RWPE1 (cell line): ENCODE data around the gene PRKCG.
"Not testable (repeated sequence)": the region's sequence is repeated elsewhere in the genome, so short reads cannot be mapped to it uniquely, and the experiment has no call there.

Experiments used
- CTCF ChIA-PET: fragments of 350-600 bp; sonication (Branson Sonifier 250); formaldehyde crosslinking; extraction: SDS; loops from one replicate; lab custom pipeline; 2021; lab: Yijun Ruan, JAX
- POLR2A ChIA-PET: fragments of 400-600 bp; formaldehyde crosslinking; extraction: SDS; loops from one replicate; lab custom pipeline; 2020; ENCODE audit warnings: antibody characterized with exemption; ENCODE audit not compliant: low non-redundant PET; lab: Yijun Ruan, JAX
- DNase-seq: peaks from one replicate; pipeline ENCODE4 v3.0.0; 2012; ENCODE audit warnings: low spot score
- H3K27ac ChIP-seq: fragments of 450-650 bp; 2 replicates; pipeline ENCODE4 v1.5.1; 2017
- TF ChIP-seq, protein P1 (sequence below): fragments of 450-650 bp; conservative IDR thresholded peaks from 2 replicates; pipeline ENCODE4 v1.5.1; 2017; ENCODE audit warnings: low read depth, mild to moderate bottlenecking

PRKCG gene

DNA sequence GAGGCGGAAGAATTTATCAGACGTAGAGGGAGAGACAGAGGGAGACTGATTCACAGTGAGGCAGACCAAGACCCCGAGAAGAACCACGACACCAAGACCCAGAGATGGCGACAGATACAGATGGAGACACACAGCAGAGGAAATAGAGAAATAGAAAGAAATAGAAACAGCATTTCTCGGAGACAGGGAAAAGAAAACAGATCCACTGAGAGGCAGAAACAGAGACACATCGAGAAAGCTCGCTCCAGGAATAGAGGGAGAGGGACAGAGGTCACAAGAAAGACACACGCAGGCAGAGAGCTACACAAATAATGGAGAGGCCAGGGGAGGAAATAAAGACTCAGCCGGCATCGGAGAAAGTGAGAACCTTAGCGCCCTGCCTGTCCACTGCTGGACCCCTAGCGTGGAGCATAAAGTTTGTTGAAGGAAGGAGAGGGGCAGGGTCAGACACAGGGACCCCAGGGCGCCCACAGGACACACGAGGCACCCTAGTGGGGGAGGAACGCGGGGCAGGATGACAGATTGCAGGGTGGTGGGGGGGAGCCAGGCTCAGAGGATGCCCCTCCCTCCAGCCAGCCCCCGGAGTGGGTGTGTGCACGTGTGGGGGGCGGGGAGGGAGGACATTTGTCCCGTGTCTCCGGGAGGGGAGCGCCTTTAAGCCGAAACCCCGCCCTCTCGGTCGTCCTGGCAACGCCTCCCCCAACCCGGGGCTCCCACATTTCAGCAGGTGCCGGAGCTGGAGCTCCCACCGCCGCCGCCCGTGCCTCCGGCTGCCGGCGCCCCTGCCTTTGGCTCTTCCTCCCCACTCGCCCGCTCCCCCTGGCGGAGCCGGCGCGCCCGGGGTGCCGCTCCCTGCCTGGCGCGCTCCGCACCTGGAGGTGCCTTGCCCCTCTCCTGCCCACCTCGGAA lies at the start of gene PRKCG:
Gene PRKCG (plus strand): TSS at position 716 of the 909 bp plus-strand sequence. CDS start 298 bp downstream, outside the sequence.
- H3K27ac ChIP-seq: no peak within 1 kb of the TSS
- ChIA-PET POLR2A (no interaction called here), CTCF (interaction anchor here (0.6 to 1.1 kb wide), 6 partner anchors 13 to 686 kb away, joined by 3 to 4 read pairs (median 3); no protein-coding TSS in a partner anchor)
- no peak for DNase-seq
- TF ChIP-seq, protein P1, sequence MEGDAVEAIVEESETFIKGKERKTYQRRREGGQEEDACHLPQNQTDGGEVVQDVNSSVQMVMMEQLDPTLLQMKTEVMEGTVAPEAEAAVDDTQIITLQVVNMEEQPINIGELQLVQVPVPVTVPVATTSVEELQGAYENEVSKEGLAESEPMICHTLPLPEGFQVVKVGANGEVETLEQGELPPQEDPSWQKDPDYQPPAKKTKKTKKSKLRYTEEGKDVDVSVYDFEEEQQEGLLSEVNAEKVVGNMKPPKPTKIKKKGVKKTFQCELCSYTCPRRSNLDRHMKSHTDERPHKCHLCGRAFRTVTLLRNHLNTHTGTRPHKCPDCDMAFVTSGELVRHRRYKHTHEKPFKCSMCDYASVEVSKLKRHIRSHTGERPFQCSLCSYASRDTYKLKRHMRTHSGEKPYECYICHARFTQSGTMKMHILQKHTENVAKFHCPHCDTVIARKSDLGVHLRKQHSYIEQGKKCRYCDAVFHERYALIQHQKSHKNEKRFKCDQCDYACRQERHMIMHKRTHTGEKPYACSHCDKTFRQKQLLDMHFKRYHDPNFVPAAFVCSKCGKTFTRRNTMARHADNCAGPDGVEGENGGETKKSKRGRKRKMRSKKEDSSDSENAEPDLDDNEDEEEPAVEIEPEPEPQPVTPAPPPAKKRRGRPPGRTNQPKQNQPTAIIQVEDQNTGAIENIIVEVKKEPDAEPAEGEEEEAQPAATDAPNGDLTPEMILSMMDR: peak; percentile 56

DNA sequence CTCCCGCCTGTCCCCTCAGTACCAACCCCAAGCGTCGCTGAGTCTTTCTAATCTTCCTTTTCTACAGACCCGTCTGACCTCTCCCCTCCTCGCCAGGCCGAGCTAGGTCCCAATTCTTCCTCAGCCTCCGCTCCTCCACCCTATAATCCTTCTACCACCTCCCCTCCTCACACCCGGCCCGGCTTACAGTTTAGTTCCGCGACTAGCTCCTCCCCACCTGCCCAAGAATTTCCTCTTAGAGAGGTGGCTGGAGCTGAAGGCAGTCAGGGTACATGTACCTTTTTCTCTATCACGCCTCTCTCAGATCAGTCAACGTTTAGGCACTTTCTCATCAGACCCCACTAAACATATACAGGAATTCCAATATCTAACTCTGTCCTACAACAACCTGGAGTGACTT lies 49.1 kb upstream of the PRKCG start:
- CTCF ChIA-PET: interaction anchor here (0.6 kb wide), 1 partner anchor 150 kb away, joined by 4 read pairs; no protein-coding TSS in a partner anchor
- DNase-seq, POLR2A ChIA-PET, H3K27ac ChIP-seq: not testable (repeated sequence)

DNA sequence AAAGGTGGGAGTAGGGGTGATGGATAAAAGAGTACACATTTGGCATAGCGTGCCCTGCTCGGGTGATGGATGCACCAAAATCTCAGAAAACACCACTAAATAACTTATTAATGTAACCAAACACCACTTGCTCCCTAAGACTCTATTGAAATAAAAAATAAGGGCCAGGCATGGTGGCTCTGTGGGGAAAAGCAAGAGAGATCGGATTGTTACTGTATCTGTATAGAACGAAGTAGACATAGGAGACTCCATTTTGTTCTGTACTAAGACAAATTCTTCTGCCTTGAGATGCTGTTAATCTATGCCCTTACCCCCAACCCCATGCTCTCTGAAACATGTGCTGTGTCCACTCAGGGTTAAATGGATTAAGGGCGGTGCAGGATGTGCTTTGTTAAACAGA lies 43.6 kb upstream of the PRKCG start:
- DNase-seq, CTCF ChIA-PET, POLR2A ChIA-PET: not testable (repeated sequence)
- H3K27ac ChIP-seq: peak overlapping the region; percentile 24; the same call in 1 of the 2 replicates

DNA sequence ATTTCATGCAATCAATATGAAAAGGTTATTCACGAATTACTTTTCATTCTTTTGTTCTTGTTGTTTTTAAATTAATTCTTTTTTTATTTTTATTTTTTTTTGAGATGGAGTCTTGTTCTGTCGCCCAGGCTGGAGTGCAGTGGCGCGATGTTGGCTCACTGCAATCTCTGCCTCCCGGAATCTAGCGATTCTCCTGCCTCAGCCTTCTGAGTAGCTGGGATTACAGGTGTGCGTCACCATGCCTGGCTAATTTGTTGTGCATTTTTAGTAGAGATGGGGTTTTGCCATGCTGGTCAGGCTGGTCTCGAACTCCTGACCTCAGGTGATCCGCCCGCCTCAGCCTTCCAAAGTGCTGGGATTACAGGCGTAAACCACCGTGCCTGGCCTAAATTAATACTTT lies 41.8 kb upstream of the PRKCG start:
- H3K27ac ChIP-seq: peak overlapping the region; percentile 74
- ChIA-PET CTCF (interaction anchor here (1.5 kb wide), 1 partner anchor 190 kb away, joined by 4 read pairs; no protein-coding TSS in a partner anchor), POLR2A (interaction anchor here (0.6 kb wide), 1 partner anchor 17 kb away, joined by 3 read pairs; no protein-coding TSS in a partner anchor)

DNA sequence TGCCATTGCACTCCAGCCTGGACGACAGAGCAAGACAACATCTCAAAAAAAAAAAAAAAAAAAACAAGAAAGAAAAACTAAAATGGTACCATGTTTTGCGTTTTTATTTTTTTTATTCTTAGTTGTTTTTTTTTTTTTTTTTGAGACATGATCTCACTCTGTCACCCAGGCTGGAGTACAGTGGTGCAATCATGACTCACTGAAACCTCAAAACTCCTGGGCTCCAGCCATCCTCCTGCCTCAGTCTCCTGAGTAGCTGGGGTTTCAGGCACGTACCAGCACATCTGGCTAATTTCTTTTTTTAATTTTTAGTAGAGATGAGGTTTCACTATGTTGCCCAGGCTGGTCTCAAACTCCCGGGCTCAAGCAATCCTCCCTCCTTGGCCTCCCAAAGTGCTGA lies 41.1 kb upstream of the PRKCG start:
- POLR2A ChIA-PET: interaction anchor here (0.6 kb wide), 1 partner anchor 16 kb away, joined by 3 read pairs; no protein-coding TSS in a partner anchor
- H3K27ac ChIP-seq: peak overlapping the region; percentile 74
- DNase-seq: not testable (repeated sequence)
- CTCF ChIA-PET: interaction anchor here (0.5 to 1.5 kb wide), 5 partner anchors 53 to 189 kb away, joined by 3 to 8 read pairs (median 3); no protein-coding TSS in a partner anchor

More for the DNA sequence above, 41.8 kb upstream of the PRKCG start:
- DNase-seq: not testable (repeated sequence)

DNA sequence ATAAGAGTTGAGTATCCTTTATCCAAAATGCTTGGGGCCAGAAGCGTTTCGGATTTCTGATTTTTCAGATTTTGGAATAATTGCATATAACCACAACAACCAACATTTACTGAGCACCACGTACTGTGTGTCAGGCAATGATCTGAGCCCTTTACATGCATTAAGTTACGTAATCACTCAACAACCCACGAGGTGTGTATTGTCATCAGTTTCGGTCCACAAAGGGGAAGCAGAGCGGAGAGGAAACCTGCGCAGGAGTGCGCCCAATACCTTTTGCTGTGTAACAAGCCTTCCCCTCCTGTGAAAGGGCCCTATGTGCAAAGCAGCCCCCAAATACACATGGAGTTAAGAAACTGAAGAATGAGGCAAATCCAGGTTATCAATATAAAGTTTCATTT lies 37.1 kb upstream of the PRKCG start:
- no peak for DNase-seq
- ChIA-PET CTCF (no interaction called here), POLR2A (no interaction called here)
- TF ChIP-seq, protein P1: no peak
- H3K27ac ChIP-seq: no peak overlapping the region

DNA sequence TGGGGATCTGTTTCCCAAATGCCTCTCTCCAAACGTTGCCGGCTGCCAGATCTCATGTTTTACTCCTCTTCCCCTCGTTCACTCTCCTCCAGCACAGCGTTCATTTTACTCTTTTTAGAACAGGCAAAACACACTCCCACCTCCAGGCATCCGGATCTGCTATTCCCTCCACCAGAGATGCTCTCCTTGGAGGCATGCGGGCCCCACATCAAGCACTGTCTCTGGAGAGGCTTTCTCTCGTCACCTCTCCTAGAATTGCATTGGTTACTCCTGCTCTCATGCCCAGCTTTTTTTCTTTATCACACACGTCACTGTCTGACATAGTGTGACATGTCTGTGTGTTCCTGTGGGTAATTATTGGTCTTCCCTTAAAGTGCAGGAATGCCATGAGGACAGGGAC lies 34.4 kb upstream of the PRKCG start:
- DNase-seq: no peak
- CTCF ChIA-PET: interaction anchor here (0.7 to 1.2 kb wide), 2 partner anchors 182 to 433 kb away, joined by 3 to 5 read pairs; no protein-coding TSS in a partner anchor
- TF ChIP-seq, protein P1: no peak
- POLR2A ChIA-PET: interaction anchor here (0.6 kb wide), 1 partner anchor 8 kb away, joined by 4 read pairs; no protein-coding TSS in a partner anchor
- H3K27ac ChIP-seq: no peak overlapping the region

DNA sequence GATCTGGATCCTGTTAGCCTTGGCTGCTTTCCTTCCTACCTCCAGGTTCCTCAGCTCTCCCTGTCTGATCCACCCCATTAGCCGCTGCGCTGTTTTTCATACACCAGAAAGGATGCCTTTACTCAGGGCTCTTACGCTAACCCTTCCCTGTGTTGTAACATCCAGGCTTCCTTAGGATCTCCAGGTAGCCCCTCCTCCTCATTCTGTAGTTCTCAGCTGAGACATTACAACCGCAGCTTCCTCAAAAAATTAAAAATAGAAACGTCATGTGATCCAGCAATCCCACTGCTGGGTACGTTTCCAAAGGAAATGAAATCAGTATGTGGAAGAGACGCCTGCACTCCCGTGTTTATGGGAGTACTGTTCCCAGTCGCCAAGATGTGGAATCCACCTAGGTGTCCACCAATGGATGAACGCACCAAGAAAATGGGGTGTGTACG lies 32.7 kb upstream of the PRKCG start:
- ChIA-PET POLR2A (no interaction called here), CTCF (no interaction called here)
- TF ChIP-seq, protein P1: no peak
- no peak overlapping the region for H3K27ac ChIP-seq
- no peak for DNase-seq
